Endothelial cell of umbilical vein (primary cell): ENCODE results near the gene ATXN1L.

Source experiments
- EZH2 ChIP-seq: IDR thresholded peaks from 2 replicates; pipeline ENCODE4 v1.6.1; 2012; ENCODE audit warnings: borderline replicate concordance, low read depth, mild to moderate bottlenecking, moderate library complexity, low read length, inconsistent platforms; ENCODE audit not compliant: severe bottlenecking
- FOS ChIP-seq: IDR thresholded peaks from 2 replicates; pipeline ENCODE4 v1.6.1; 2011; ENCODE audit warnings: mild to moderate bottlenecking, low read length, moderate library complexity, borderline replicate concordance; ENCODE audit not compliant: insufficient read depth
- JUN ChIP-seq: IDR thresholded peaks from 2 replicates; pipeline ENCODE4 v1.6.1; 2011; ENCODE audit warnings: borderline replicate concordance, low read depth; ENCODE audit not compliant: insufficient read length, insufficient read depth
- MYC ChIP-seq: IDR thresholded peaks from one replicate; pipeline ENCODE4 v1.6.1; 2011; ENCODE audit warnings: mild to moderate bottlenecking, low read depth, low read length
- POLR2A ChIP-seq: IDR thresholded peaks from 2 replicates; pipeline ENCODE4 v1.6.1; 2012; ENCODE audit warnings: low read depth, mild to moderate bottlenecking, control low read depth, low read length
- POLR2AphosphoS5 ChIP-seq: IDR thresholded peaks from 2 replicates; pipeline ENCODE4 v1.6.1; 2012; ENCODE audit warnings: low read depth, mild to moderate bottlenecking, control low read depth, low read length, moderate library complexity; ENCODE audit not compliant: insufficient read depth
- TF ChIP-seq, protein P1 (sequence below), 2 donors: IDR thresholded peaks; 1 replicate in 1 of 2; 2 replicates in 1 of 2; pipeline ENCODE4 v1.5.1; 2011; ENCODE audit warnings: low read length in 2 of 2, mild to moderate bottlenecking in 2 of 2, moderate library complexity in 2 of 2, control low read depth in 1 of 2, inconsistent platforms in 1 of 2, low read depth in 1 of 2; ENCODE audit not compliant: insufficient read depth in 1 of 2; ENCODE audit errors: extremely low read depth in 1 of 2
- TF ChIP-seq, protein P2 (sequence below): IDR thresholded peaks from 2 replicates; pipeline ENCODE4 v1.6.1; 2011; ENCODE audit not compliant: insufficient read depth, insufficient read length

DNA sequence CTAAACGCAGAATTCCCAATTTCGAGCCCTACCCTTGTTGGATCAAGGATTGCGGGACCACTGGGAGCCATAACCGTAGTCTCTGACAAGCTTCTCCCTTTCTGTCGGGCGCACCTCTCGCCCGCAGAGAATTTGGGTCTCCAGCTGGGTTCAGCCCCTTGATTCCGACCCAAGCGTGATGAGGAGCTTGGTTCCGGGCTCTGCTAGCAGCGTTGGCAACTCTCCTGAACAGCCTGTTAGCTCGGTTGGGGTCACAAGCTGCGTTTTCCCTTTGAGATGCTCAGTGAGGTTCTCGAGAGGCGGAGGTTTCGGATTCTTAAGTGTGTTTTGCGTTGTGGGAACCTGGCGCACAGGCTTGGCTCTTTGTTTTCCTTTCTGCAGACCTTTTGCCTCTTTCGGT lies 655 bp downstream of the ATXN1L start:
- TF ChIP-seq POLR2A (no peak), MYC (no peak), POLR2AphosphoS5 (no peak), JUN (no peak), EZH2 (no peak), FOS (no peak)
- TF ChIP-seq, protein P1, sequence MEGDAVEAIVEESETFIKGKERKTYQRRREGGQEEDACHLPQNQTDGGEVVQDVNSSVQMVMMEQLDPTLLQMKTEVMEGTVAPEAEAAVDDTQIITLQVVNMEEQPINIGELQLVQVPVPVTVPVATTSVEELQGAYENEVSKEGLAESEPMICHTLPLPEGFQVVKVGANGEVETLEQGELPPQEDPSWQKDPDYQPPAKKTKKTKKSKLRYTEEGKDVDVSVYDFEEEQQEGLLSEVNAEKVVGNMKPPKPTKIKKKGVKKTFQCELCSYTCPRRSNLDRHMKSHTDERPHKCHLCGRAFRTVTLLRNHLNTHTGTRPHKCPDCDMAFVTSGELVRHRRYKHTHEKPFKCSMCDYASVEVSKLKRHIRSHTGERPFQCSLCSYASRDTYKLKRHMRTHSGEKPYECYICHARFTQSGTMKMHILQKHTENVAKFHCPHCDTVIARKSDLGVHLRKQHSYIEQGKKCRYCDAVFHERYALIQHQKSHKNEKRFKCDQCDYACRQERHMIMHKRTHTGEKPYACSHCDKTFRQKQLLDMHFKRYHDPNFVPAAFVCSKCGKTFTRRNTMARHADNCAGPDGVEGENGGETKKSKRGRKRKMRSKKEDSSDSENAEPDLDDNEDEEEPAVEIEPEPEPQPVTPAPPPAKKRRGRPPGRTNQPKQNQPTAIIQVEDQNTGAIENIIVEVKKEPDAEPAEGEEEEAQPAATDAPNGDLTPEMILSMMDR (IDR thresholded peaks at IDR 0.05; ENCODE audit: extremely low read depth in 1 of 2, insufficient read depth in 1 of 2, low read depth in 1 of 2, low read length in 2 of 2): no peak
- TF ChIP-seq, protein P2, sequence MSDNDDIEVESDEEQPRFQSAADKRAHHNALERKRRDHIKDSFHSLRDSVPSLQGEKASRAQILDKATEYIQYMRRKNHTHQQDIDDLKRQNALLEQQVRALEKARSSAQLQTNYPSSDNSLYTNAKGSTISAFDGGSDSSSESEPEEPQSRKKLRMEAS: no peak
